Measurements from ENCODE around the gene FADS2. TPM values are rescaled to one million over a fixed set of nuclear protein-coding genes. Genes with fewer than 3 reads are reported as not detected.

The FADS2 gene
- total RNA-seq, 1 experiment from 2014 or later, result 17.1 TPM

DNA sequence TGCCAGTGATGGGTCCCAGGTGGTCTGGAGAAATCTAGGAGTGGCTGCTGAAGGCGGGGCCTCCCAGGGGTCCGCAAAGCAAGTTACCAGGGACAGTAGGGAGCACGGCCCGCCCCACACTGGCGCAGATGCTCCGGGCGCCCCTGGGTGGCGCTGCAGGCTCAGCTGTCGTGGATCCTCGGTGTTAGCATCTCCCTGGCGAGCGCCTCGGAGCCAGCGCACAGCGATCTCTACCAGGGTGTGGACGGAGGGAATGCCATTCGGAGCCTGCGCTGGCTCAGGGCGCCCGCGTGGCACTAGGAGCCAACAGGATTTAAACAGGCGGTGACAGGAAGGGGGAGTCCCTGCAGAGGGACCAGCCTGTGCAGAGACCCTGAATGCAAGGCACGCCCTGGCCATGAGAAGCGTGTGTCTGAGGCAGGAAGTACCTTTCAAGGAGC is 43.1 kb downstream of the FADS2 start:
- RAD21 ChIA-PET (ENCODE audit: low non-redundant PET in 1 of 2, low total read pairs in 2 of 2, uncharacterized antibody in 2 of 2, unreplicated experiment in 2 of 2), result interaction anchor here (0.6 to 2.4 kb wide), 6 partner anchors 27 to 237 kb away, joined by 3 to 11 read pairs (median 4); no protein-coding TSS in a partner anchor
- H4K20me1 ChIP-seq (ENCODE audit: insufficient read depth), result no peaks in the 10 kb centered on the region
- peak overlapping the region; percentile 88 for H2AFZ ChIP-seq (ENCODE audit: low read depth, low read length, poor library complexity, severe bottlenecking)
- CTCF ChIA-PET, result interaction anchor here (1.1 to 3.5 kb wide), 8 partner anchors 10 to 236 kb away, joined by 4 to 46 read pairs (median 12); no protein-coding TSS in a partner anchor
- intact Hi-C loops (cut with micrococcal nuclease), result loop anchor here (1.0 kb wide), 3 partner anchors 76 to 237 kb away; no protein-coding TSS in a partner anchor
- H3K36me3 ChIP-seq (ENCODE audit: control insufficient read depth in 1 of 2, insufficient read depth in 2 of 2, low read length in 2 of 2), result no peaks in the 10 kb centered on the region; a peak in 1 of 4 replicates
- no peak for TF ChIP-seq EZH2phosphoT487 (IDR thresholded peaks at IDR 0.05; ENCODE audit: borderline replicate concordance)
- TF ChIP-seq, protein P1, sequence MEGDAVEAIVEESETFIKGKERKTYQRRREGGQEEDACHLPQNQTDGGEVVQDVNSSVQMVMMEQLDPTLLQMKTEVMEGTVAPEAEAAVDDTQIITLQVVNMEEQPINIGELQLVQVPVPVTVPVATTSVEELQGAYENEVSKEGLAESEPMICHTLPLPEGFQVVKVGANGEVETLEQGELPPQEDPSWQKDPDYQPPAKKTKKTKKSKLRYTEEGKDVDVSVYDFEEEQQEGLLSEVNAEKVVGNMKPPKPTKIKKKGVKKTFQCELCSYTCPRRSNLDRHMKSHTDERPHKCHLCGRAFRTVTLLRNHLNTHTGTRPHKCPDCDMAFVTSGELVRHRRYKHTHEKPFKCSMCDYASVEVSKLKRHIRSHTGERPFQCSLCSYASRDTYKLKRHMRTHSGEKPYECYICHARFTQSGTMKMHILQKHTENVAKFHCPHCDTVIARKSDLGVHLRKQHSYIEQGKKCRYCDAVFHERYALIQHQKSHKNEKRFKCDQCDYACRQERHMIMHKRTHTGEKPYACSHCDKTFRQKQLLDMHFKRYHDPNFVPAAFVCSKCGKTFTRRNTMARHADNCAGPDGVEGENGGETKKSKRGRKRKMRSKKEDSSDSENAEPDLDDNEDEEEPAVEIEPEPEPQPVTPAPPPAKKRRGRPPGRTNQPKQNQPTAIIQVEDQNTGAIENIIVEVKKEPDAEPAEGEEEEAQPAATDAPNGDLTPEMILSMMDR (IDR thresholded peaks at IDR 0.05 in 2 of 3, conservative IDR thresholded peaks at IDR 0.05 in 1 of 3; ENCODE audit: borderline replicate concordance in 1 of 3, insufficient read depth in 1 of 3, low read depth in 2 of 3, low read length in 2 of 3), result peak; percentile 86 to 96 (median 94)
- TF ChIP-seq, protein P2, sequence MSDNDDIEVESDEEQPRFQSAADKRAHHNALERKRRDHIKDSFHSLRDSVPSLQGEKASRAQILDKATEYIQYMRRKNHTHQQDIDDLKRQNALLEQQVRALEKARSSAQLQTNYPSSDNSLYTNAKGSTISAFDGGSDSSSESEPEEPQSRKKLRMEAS (IDR thresholded peaks at IDR 0.05), result no peak
- TF ChIP-seq RAD21 (IDR thresholded peaks at IDR 0.05; ENCODE audit: low read depth), result peak; percentile 99
- peak overlapping the region; percentile 6 to 47; a peak in 3 of 4 replicates for H3K4me3 ChIP-seq (replicated peaks in 1 of 2; ENCODE audit: low read depth in 1 of 2, low read length in 2 of 2)
- no peaks in the 10 kb centered on the region for H3K9me2 ChIP-seq (ENCODE audit: insufficient read depth)
- ATAC-seq (peak; percentile 99), DNase-seq (ENCODE audit: low read depth, low spot score) (peak; percentile 43)
- H3K9me3 ChIP-seq (ENCODE audit: control insufficient read depth in 1 of 2, insufficient read depth in 1 of 2, low read depth in 1 of 2, low read length in 2 of 2), result no peaks in the 10 kb centered on the region
- BruUV-seq (replicated peaks), result no TSS peak
- peak overlapping the region; percentile 33; the same call in 1 of the 2 replicates for H3K9ac ChIP-seq (ENCODE audit: low read length)
- H3K27ac ChIP-seq (ENCODE audit: low read depth, low read length), result no peak overlapping the region
- H3K4me1 ChIP-seq (ENCODE audit: control insufficient read depth in 1 of 2, insufficient read depth in 2 of 2, low read length in 2 of 2), result peaks cover 9 to 20% of the 10 kb centered on the region in 2 experiments
- H3K4me2 ChIP-seq (ENCODE audit: low read length), result peak overlapping the region; percentile 83
- no peaks in the 10 kb centered on the region for H3K79me2 ChIP-seq (ENCODE audit: insufficient read depth, low read length)
- POLR2A ChIA-PET, result interaction anchor here (0.8 to 1.7 kb wide), 3 partner anchors 78 to 237 kb away, joined by 3 to 6 read pairs (median 4); partner anchors contain the start of gene BEST1
- H3K27me3 ChIP-seq (ENCODE audit: insufficient read depth, low read length), result no peaks in the 10 kb centered on the region

Measured in HCT116 (cell line).